OCI-LY7 (cell line): ENCODE measurements around the gene NSUN4. TPM values are rescaled to one million over a fixed set of nuclear protein-coding genes. Genes with fewer than 3 reads are reported as not detected.
"Not testable (repeated sequence)": the region's sequence is repeated elsewhere in the genome, so short reads cannot be mapped to it uniquely, and the experiment has no call there.

ENCODE experiments used
- BruUV-seq: library from RNA; stranded (reverse); fragments of 400-500 nt; replicated peaks from 2 replicates; lab custom pipeline; 2021; lab: Mats Ljungman, UMichigan
- CTCF ChIA-PET: fragments of 300-600 bp; sonication (Branson Sonifier 250); formaldehyde crosslinking; loops from one replicate; lab custom pipeline; 2022; ENCODE audit warnings: antibody characterized with exemption; ENCODE audit not compliant: unreplicated experiment; lab: Charles Lee
- POLR2A ChIA-PET: fragments of 300-600 bp; sonication (Branson Sonifier 250); formaldehyde crosslinking; loops from one replicate; lab custom pipeline; 2022; ENCODE audit warnings: antibody characterized with exemption; lab: Charles Lee
- DNase-seq: peaks from one replicate; pipeline ENCODE4 v3.0.0-alpha.2; 2015; ENCODE audit warnings: low spot score
- H2AFZ ChIP-seq: fragments of 200-600 bp; sonication (generic), shearing (Covaris generic); 2 replicates; pipeline ENCODE4 v1.6.1; 2014; ENCODE audit warnings: mild to moderate bottlenecking, antibody characterized with exemption, low read length, moderate library complexity
- H3K27ac ChIP-seq: fragments of 200-600 bp; sonication (generic); 2 replicates; pipeline ENCODE4 v1.5.1; 2014; ENCODE audit warnings: mixed run types, low read depth, mild to moderate bottlenecking, moderate library complexity, low read length, inconsistent platforms; ENCODE audit not compliant: poor library complexity, severe bottlenecking
- H3K36me3 ChIP-seq: fragments of 200-600 bp; sonication (generic); 2 replicates; pipeline ENCODE4 v1.6.1; 2014; ENCODE audit warnings: mild to moderate bottlenecking, antibody characterized with exemption, low read length, moderate library complexity, mixed read lengths; ENCODE audit not compliant: insufficient read depth
- H3K4me1 ChIP-seq: fragments of 200-600 bp; sonication (generic); 2 replicates; pipeline ENCODE4 v1.5.1; 2014; ENCODE audit warnings: mild to moderate bottlenecking, low read length; ENCODE audit not compliant: insufficient read depth, poor library complexity, severe bottlenecking
- H3K4me2 ChIP-seq: fragments of 200-600 bp; sonication (generic); 2 replicates; pipeline ENCODE4 v1.6.1; 2014; ENCODE audit warnings: mild to moderate bottlenecking, low read length
- H3K4me3 ChIP-seq: fragments of 200-600 bp; sonication (generic); 2 replicates; pipeline ENCODE4 v1.5.1; 2014; ENCODE audit warnings: mild to moderate bottlenecking, low read depth, low read length; ENCODE audit not compliant: poor library complexity, severe bottlenecking
- H3K79me2 ChIP-seq: fragments of 200-600 bp; sonication (generic); 2 replicates; pipeline ENCODE4 v1.6.1; 2016; ENCODE audit warnings: low read depth, mild to moderate bottlenecking, low read length, moderate library complexity, mixed read lengths; ENCODE audit not compliant: insufficient read depth
- H3K9me2 ChIP-seq: fragments of 200-600 bp; sonication (generic); 2 replicates; pipeline ENCODE4 v1.6.1; 2016; ENCODE audit warnings: mild to moderate bottlenecking, low read length, mixed read lengths; ENCODE audit not compliant: insufficient read depth
- H3K9me3 ChIP-seq: fragments of 200-600 bp; sonication (generic); 2 replicates; pipeline ENCODE4 v1.6.1; 2014; ENCODE audit warnings: mild to moderate bottlenecking, mixed run types, low read length, mixed read lengths
- H4K20me1 ChIP-seq: fragments of 200-600 bp; sonication (generic); 2 replicates; pipeline ENCODE4 v1.6.1; 2014; ENCODE audit warnings: mild to moderate bottlenecking, antibody characterized with exemption, low read length, moderate library complexity, mixed read lengths; ENCODE audit not compliant: insufficient read depth
- CTCF ChIP-seq: fragments of 200-600 bp; sonication (generic); conservative IDR thresholded peaks from 2 replicates; pipeline ENCODE4 v1.5.1; 2014; ENCODE audit warnings: mild to moderate bottlenecking, antibody characterized with exemption, low read length, moderate library complexity, mixed read lengths
- EZH2phosphoT487 ChIP-seq: fragments of 200-600 bp; sonication (generic); IDR thresholded peaks from 2 replicates; pipeline ENCODE4 v1.6.1; 2018; ENCODE audit warnings: low read depth, borderline replicate concordance, mild to moderate bottlenecking, mixed run types, antibody characterized with exemption, low read length, moderate library complexity, mixed read lengths
- intact Hi-C: fragments of 100-400 bp; cut with micrococcal nuclease; formaldehyde crosslinking; loops from one replicate; pipeline ENCODE4 v1.10.0; 2022; ENCODE audit not compliant: unreplicated experiment
- total RNA-seq, 2 experiments: library from RNA; depleted of rRNA in 1 of 2; stranded (reverse); fragments of >200 nt in 1 of 2; shearing (Covaris generic) in 1 of 2; gene quantifications; 2 replicates each; pipeline ENCODE4 v1.2.3, GENCODE V29; 2014 to 2022

Gene NSUN4
- total RNA-seq, 2 experiments from 2014 or later: 26.6 to 33.5 TPM

- H4K20me1 ChIP-seq: no peaks in the 10 kb centered on the region
- ChIA-PET CTCF (no interaction called here), POLR2A (interaction anchor here (0.7 kb wide), 1 partner anchor 13 kb away, joined by 3 read pairs; no protein-coding TSS in a partner anchor)
- DNase-seq: no peak
- no peaks in the 10 kb centered on the region for H3K9me2 ChIP-seq
- no peak overlapping the region for H3K27ac ChIP-seq
- H3K4me3 ChIP-seq: no peak overlapping the region
- H3K4me2 ChIP-seq: no peak overlapping the region
- TF ChIP-seq EZH2phosphoT487: no peak
- TF ChIP-seq CTCF: no peak
- no peaks in the 10 kb centered on the region for H3K4me1 ChIP-seq
- H2AFZ ChIP-seq: no peak overlapping the region
- no peaks in the 10 kb centered on the region for H3K9me3 ChIP-seq
- TSS peak; percentile 43 for BruUV-seq
- H3K36me3 ChIP-seq: peaks cover 71% of the 10 kb centered on the region
- no peaks in the 10 kb centered on the region for H3K79me2 ChIP-seq
- intact Hi-C loops: no loop called here
Measured at GRCh38 chr1:46315669-46316403, 24.8 kb upstream of the NSUN4 start.

- H3K4me2 ChIP-seq: no peak overlapping the region
- H3K79me2 ChIP-seq: no peaks in the 10 kb centered on the region
- ChIA-PET POLR2A (interaction anchor here (0.6 to 1.6 kb wide), 4 partner anchors 9 to 16 kb away, joined by 3 to 7 read pairs (median 4); no protein-coding TSS in a partner anchor), CTCF (interaction anchor here (1.0 kb wide), 1 partner anchor 14 kb away, joined by 4 read pairs; the partner anchor contains the start of genes LRRC41 and UQCRH)
- no peaks in the 10 kb centered on the region for H3K9me3 ChIP-seq
- BruUV-seq: no TSS peak
- no peak overlapping the region for H3K4me3 ChIP-seq
- no peaks in the 10 kb centered on the region for H3K9me2 ChIP-seq
- no peaks in the 10 kb centered on the region for H3K4me1 ChIP-seq
- TF ChIP-seq CTCF: no peak
- no peak for TF ChIP-seq EZH2phosphoT487
- intact Hi-C loops: no loop called here
- no peak overlapping the region for H3K27ac ChIP-seq
- H4K20me1 ChIP-seq: no peaks in the 10 kb centered on the region
- no peak overlapping the region for H2AFZ ChIP-seq
- no peak for DNase-seq
- peaks cover 56% of the 10 kb centered on the region for H3K36me3 ChIP-seq
Measured at GRCh38 chr1:46317323-46317722, 23.3 kb upstream of the NSUN4 start.

- H3K9me2 ChIP-seq, H3K4me1 ChIP-seq, H3K79me2 ChIP-seq, H3K4me3 ChIP-seq, DNase-seq, H3K27ac ChIP-seq, CTCF ChIA-PET, H2AFZ ChIP-seq, H4K20me1 ChIP-seq, H3K9me3 ChIP-seq, H3K4me2 ChIP-seq, BruUV-seq, intact Hi-C loops: not testable (repeated sequence)
- POLR2A ChIA-PET: interaction anchor here (0.6 to 1.4 kb wide), 3 partner anchors 21 to 975 kb away, joined by 3 to 8 read pairs (median 4); no protein-coding TSS in a partner anchor
- peaks cover 36% of the 10 kb centered on the region for H3K36me3 ChIP-seq
Measured at GRCh38 chr1:46319301-46319700, 21.3 kb upstream of the NSUN4 start.

- H3K9me2 ChIP-seq, BruUV-seq, H3K4me2 ChIP-seq, H4K20me1 ChIP-seq, H3K79me2 ChIP-seq, H3K27ac ChIP-seq, intact Hi-C loops, DNase-seq, H3K9me3 ChIP-seq, H3K4me3 ChIP-seq, H2AFZ ChIP-seq: not testable (repeated sequence)
- H3K4me1 ChIP-seq: peaks cover 11% of the 10 kb centered on the region
- ChIA-PET POLR2A (interaction anchor here (0.7 to 1.4 kb wide), 3 partner anchors 17 to 976 kb away, joined by 3 to 8 read pairs (median 3); no protein-coding TSS in a partner anchor), CTCF (interaction anchor here (0.6 kb wide), 2 partner anchors 12 to 206 kb away, joined by 3 read pairs; no protein-coding TSS in a partner anchor)
- H3K36me3 ChIP-seq: peaks cover 32% of the 10 kb centered on the region
Measured at GRCh38 chr1:46319960-46320914, 20.4 kb upstream of the NSUN4 start.
